Measurements from ENCODE around the gene FGB.

DNA sequence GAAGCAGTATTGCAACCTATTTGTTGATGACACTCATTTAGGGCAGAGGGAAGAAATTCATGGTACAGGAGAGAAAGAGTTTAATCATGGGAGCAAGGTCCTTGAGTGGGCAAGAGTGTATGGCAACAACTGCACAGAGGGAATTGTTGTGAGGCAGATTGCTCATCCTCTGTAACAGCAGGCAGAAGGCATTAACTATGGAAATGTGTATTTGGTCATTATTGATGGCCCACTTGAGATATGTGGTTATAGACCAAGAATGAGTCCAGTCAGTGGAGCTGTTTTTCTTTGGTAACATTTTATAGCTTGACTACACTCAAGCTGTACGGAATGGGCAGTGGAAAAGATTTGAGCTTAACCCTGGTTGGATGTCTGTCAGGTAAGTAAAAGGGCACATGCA is 28.5 kb upstream of the FGB start:
- TF ChIP-seq POLR2A (IDR thresholded peaks at IDR 0.05), result no peak
- no peak for TF ChIP-seq CTCF (IDR thresholded peaks at IDR 0.05)

All from stomach (tissue), 4 donors.